Endothelial cell of umbilical vein (primary cell): ENCODE results near the gene CMTR2. TPM values are rescaled to one million over a fixed set of nuclear protein-coding genes. Genes with fewer than 3 reads are reported as not detected.

ENCODE experiments used
- BruUV-seq: library from RNA; stranded (reverse); fragments of 400-500 nt; replicated peaks from 2 replicates; lab custom pipeline; 2021; lab: Mats Ljungman, UMichigan
- CTCF ChIA-PET: fragments of 300-600, 350-600 bp; sonication (Branson Sonifier 250); formaldehyde crosslinking; loops from one replicate; lab custom pipeline; 2021; ENCODE audit warnings: antibody characterized with exemption, inconsistent platforms; lab: Charles Lee
- POLR2A ChIA-PET: fragments of 300-600, 350-600 bp; sonication (Branson Sonifier 250); formaldehyde crosslinking; loops from one replicate; lab custom pipeline; 2021; ENCODE audit warnings: antibody characterized with exemption, inconsistent platforms; lab: Charles Lee
- DNase-seq: peaks from one replicate; pipeline ENCODE4 v3.0.0-alpha.2; 2011; ENCODE audit warnings: low read depth, low spot score
- FAIRE-seq: peaks from 2 replicates; lab custom pipeline; 2011; peaks lifted over from hg19 to GRCh38; lab: Jason Lieb, UNC
- H2AFZ ChIP-seq: 2 replicates; pipeline ENCODE4 v1.6.0; 2012; ENCODE audit warnings: low read depth, low read length, control low read depth, inconsistent platforms
- H3K27ac ChIP-seq: 2 replicates; pipeline ENCODE4 v1.5.1; 2011; ENCODE audit warnings: low read depth, mild to moderate bottlenecking, control low read depth, low read length, moderate library complexity; ENCODE audit not compliant: insufficient read depth
- H3K27me3 ChIP-seq, 2 experiments: 2 replicates each; pipeline versions ENCODE4 v1.6.0 to v1.6.1; 2011; ENCODE audit warnings: low read length in 2 of 2, mixed read lengths in 1 of 2; ENCODE audit not compliant: control insufficient read depth in 2 of 2, insufficient read depth in 2 of 2
- H3K36me3 ChIP-seq, 2 experiments: 2 replicates in 1 of 2; 3 replicates in 1 of 2; pipeline ENCODE4 v1.5.1; 2011; ENCODE audit warnings: low read length in 2 of 2, mild to moderate bottlenecking in 1 of 2, moderate library complexity in 1 of 2; ENCODE audit not compliant: control insufficient read depth in 2 of 2, insufficient read depth in 2 of 2; ENCODE audit errors: extremely low read depth in 1 of 2
- H3K4me1 ChIP-seq: 3 replicates; pipeline ENCODE4 v1.5.1; 2011; ENCODE audit warnings: mild to moderate bottlenecking, low read length; ENCODE audit not compliant: control insufficient read depth, insufficient read depth; ENCODE audit errors: extremely low read depth
- H3K4me2 ChIP-seq: 2 replicates; pipeline ENCODE4 v1.6.1; 2011; ENCODE audit warnings: low read length, control low read depth, mixed read lengths; ENCODE audit not compliant: insufficient read depth
- H3K4me3 ChIP-seq, 3 experiments: fragments of 200-600 bp in 1 of 3; sonication (generic), shearing (Covaris generic) in 1 of 3; replicated peaks in 1 of 3; 2 replicates each; pipeline ENCODE4 v1.5.1; 2011 to 2016; ENCODE audit warnings: control low read depth in 3 of 3, low read length in 3 of 3, mild to moderate bottlenecking in 2 of 3, inconsistent platforms in 1 of 3, low read depth in 1 of 3, moderate library complexity in 1 of 3; ENCODE audit not compliant: insufficient read depth in 1 of 3
- H3K79me2 ChIP-seq: 2 replicates; pipeline ENCODE4 v1.6.0; 2012; ENCODE audit warnings: low read length, inconsistent platforms; ENCODE audit not compliant: control insufficient read depth, insufficient read depth
- H3K9ac ChIP-seq: replicated peaks from 2 replicates; pipeline ENCODE3; 2011; ENCODE audit warnings: low read length, control low read depth; ENCODE audit not compliant: insufficient read depth; ENCODE audit errors: extremely low read depth
- H3K9me1 ChIP-seq: replicated peaks from 3 replicates; pipeline ENCODE4 v1.6.0; 2011; ENCODE audit warnings: mild to moderate bottlenecking, low read length; ENCODE audit not compliant: control insufficient read depth, insufficient read depth; ENCODE audit errors: extremely low read depth
- H3K9me3 ChIP-seq: replicated peaks from 2 replicates; pipeline ENCODE4 v1.5.1; 2012; ENCODE audit warnings: low read length, inconsistent platforms; ENCODE audit not compliant: control insufficient read depth, insufficient read depth
- H4K20me1 ChIP-seq: replicated peaks from 2 replicates; pipeline ENCODE3; 2011; ENCODE audit warnings: mild to moderate bottlenecking, low read length; ENCODE audit not compliant: control insufficient read depth, insufficient read depth; ENCODE audit errors: extremely low read depth
- CTCF ChIP-seq, 2 donors: IDR thresholded peaks; 1 replicate in 1 of 2; 2 replicates in 1 of 2; pipeline ENCODE4 v1.5.1; 2011; ENCODE audit warnings: low read length in 2 of 2, mild to moderate bottlenecking in 2 of 2, moderate library complexity in 2 of 2, control low read depth in 1 of 2, inconsistent platforms in 1 of 2, low read depth in 1 of 2; ENCODE audit not compliant: insufficient read depth in 1 of 2; ENCODE audit errors: extremely low read depth in 1 of 2
- EZH2 ChIP-seq: IDR thresholded peaks from 2 replicates; pipeline ENCODE4 v1.6.1; 2012; ENCODE audit warnings: borderline replicate concordance, low read depth, mild to moderate bottlenecking, moderate library complexity, low read length, inconsistent platforms; ENCODE audit not compliant: severe bottlenecking
- FOS ChIP-seq: IDR thresholded peaks from 2 replicates; pipeline ENCODE4 v1.6.1; 2011; ENCODE audit warnings: mild to moderate bottlenecking, low read length, moderate library complexity, borderline replicate concordance; ENCODE audit not compliant: insufficient read depth
- MYC ChIP-seq: IDR thresholded peaks from one replicate; pipeline ENCODE4 v1.6.1; 2011; ENCODE audit warnings: mild to moderate bottlenecking, low read depth, low read length
- POLR2A ChIP-seq: IDR thresholded peaks from 2 replicates; pipeline ENCODE4 v1.6.1; 2012; ENCODE audit warnings: low read depth, mild to moderate bottlenecking, control low read depth, low read length
- POLR2AphosphoS5 ChIP-seq: IDR thresholded peaks from 2 replicates; pipeline ENCODE4 v1.6.1; 2012; ENCODE audit warnings: low read depth, mild to moderate bottlenecking, control low read depth, low read length, moderate library complexity; ENCODE audit not compliant: insufficient read depth
- dilution Hi-C: fragments of 300-500 bp; cut with MboI; formaldehyde crosslinking; loops from one replicate; pipeline ENCODE4 v1.15.0; 2019; ENCODE audit warnings: low sequenced_read_pairs; ENCODE audit not compliant: extremely low pct_ligation_motif_present
- intact Hi-C: fragments of 100-400 bp; cut with micrococcal nuclease; formaldehyde crosslinking; loops from one replicate; pipeline ENCODE4 v1.10.0; 2022
- polyA plus RNA-seq, 4 experiments: library from polyadenylated mRNA; depleted of rRNA in 3 of 4; stranded (reverse) in 3 of 4; unstranded in 1 of 4; fragments of >200 nt; gene quantifications; 2 replicates each; pipeline versions ENCODE4 v1.2.1 to v1.2.3, GENCODE V29; 2011 to 2012; ENCODE audit warnings: missing spikeins in 1 of 4
- total RNA-seq: library from RNA; stranded (reverse); gene quantifications from 2 replicates; pipeline ENCODE4 v1.2.3, GENCODE V29; 2021
- TF ChIP-seq, protein P1 (sequence below): IDR thresholded peaks from 2 replicates; pipeline ENCODE4 v1.6.1; 2011; ENCODE audit not compliant: insufficient read depth, insufficient read length

The CMTR2 gene
- total and polyA plus RNA-seq, 2 donors (not counting 3 experiments of a cell fraction or from before 2014, with no cell fraction given): 11.6 to 18.8 TPM

- no TSS peak for BruUV-seq
- ChIA-PET POLR2A (no interaction called here), CTCF (interaction anchor here (1.8 kb wide), 1 partner anchor 8 kb away, joined by 10 read pairs; no protein-coding TSS in a partner anchor)
- Histone ChIP-seq H3K27me3 (no peaks in the 10 kb centered on the region), H3K27ac (no peak overlapping the region), H2AFZ (no peak overlapping the region), H4K20me1 (no peaks in the 10 kb centered on the region), H3K4me2 (no peak overlapping the region), H3K79me2 (no peaks in the 10 kb centered on the region), H3K9me3 (no peaks in the 10 kb centered on the region), H3K9me1 (no peaks in the 10 kb centered on the region), H3K4me1 (no peaks in the 10 kb centered on the region), H3K4me3 (no peak overlapping the region), H3K36me3 (no peaks in the 10 kb centered on the region), H3K9ac (no peak overlapping the region)
- TF ChIP-seq EZH2 (no peak), MYC (no peak), POLR2A (no peak), FOS (no peak), POLR2AphosphoS5 (no peak), CTCF (IDR thresholded peaks at IDR 0.05; ENCODE audit: extremely low read depth in 1 of 2, insufficient read depth in 1 of 2, low read depth in 1 of 2, low read length in 2 of 2) (no peak)
- TF ChIP-seq, protein P1, sequence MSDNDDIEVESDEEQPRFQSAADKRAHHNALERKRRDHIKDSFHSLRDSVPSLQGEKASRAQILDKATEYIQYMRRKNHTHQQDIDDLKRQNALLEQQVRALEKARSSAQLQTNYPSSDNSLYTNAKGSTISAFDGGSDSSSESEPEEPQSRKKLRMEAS: no peak
- intact Hi-C loops: no loop called here
- FAIRE-seq (no peak), DNase-seq (no peak)
- dilution Hi-C loops: no loop called here
These were observed 30.8 kb upstream of the CMTR2 start for GRCh38 chr16:71319999-71320398.
